HG03439 (cell line): ENCODE data around the gene GLB1L3.
A peak's percentile ranks its signal among the peaks of the same experiment; 100 is the strongest.
"Not testable (repeated sequence)": the region's sequence is repeated elsewhere in the genome, so short reads cannot be mapped to it uniquely, and the experiment has no call there.

Source experiments
- ATAC-seq: cut with Tn5 transposase; IDR thresholded peaks from one replicate; pipeline ENCODE4 v1.9.1; 2021; ENCODE audit warnings: mild to moderate bottlenecking, moderate library complexity; ENCODE audit not compliant: unreplicated experiment

The GLB1L3 gene

GRCh38 chr11:134294664-134295063, 18.5 kb downstream of the GLB1L3 start:
- no peak for ATAC-seq

- no peak for ATAC-seq
Observed at GRCh38 chr11:134312223-134312622, 36.0 kb downstream of the GLB1L3 start.

GRCh38 chr11:134312807-134313206, 36.6 kb downstream of the GLB1L3 start:
- ATAC-seq, result no peak

- no peak for ATAC-seq
Observed at GRCh38 chr11:134313379-134313778, 37.2 kb downstream of the GLB1L3 start.

GRCh38 chr11:134313821-134314607, 37.8 kb downstream of the GLB1L3 start:
- no peak for ATAC-seq

- no peak for ATAC-seq
Observed at GRCh38 chr11:134317103-134317502, 40.9 kb downstream of the GLB1L3 start.

- not testable (repeated sequence) for ATAC-seq
Observed at GRCh38 chr11:134321373-134321772, 45.2 kb downstream of the GLB1L3 start.

- ATAC-seq, result no peak
Observed at GRCh38 chr11:134322553-134322952, 46.4 kb downstream of the GLB1L3 start.

GRCh38 chr11:134328433-134328832, 52.3 kb downstream of the GLB1L3 start:
- ATAC-seq, result no peak

- ATAC-seq, result no peak
Observed at GRCh38 chr11:134330611-134331353, 54.6 kb downstream of the GLB1L3 start.

GRCh38 chr11:134331354-134332188, 55.4 kb downstream of the GLB1L3 start, which contains the start of gene GLB1L2:
GLB1L2 (plus strand) TSS chr11:134331988; CDS start chr11:134332062, 74 bp downstream.
- ATAC-seq, result peak; percentile 86

GRCh38 chr11:134332189-134332631, 56.0 kb downstream of the GLB1L3 start:
- no peak for ATAC-seq

GRCh38 chr11:134332782-134333181, 56.6 kb downstream of the GLB1L3 start:
- ATAC-seq, result no peak

- ATAC-seq, result no peak
Observed at GRCh38 chr11:134333312-134333711, 57.1 kb downstream of the GLB1L3 start.

- ATAC-seq, result no peak
Observed at GRCh38 chr11:134333946-134334345, 57.8 kb downstream of the GLB1L3 start.

GRCh38 chr11:134334796-134335571, 58.8 kb downstream of the GLB1L3 start:
- no peak for ATAC-seq

- no peak for ATAC-seq
Observed at GRCh38 chr11:134337051-134337450, 60.9 kb downstream of the GLB1L3 start.

- no peak for ATAC-seq
Observed at GRCh38 chr11:134338068-134338467, 61.9 kb downstream of the GLB1L3 start.

GRCh38 chr11:134338654-134339053, 62.5 kb downstream of the GLB1L3 start:
- ATAC-seq, result no peak

GRCh38 chr11:134339756-134340155, 63.6 kb downstream of the GLB1L3 start:
- ATAC-seq, result no peak
